Iris pigment epithelial cell (primary cell): Measurements from ENCODE around the gene SPECC1.
A peak's percentile ranks its signal among the peaks of the same experiment; 100 is the strongest.
"Not testable (repeated sequence)": the region's sequence is repeated elsewhere in the genome, so short reads cannot be mapped to it uniquely, and the experiment has no call there.

Source experiments
- DNase-seq: peaks from one replicate; pipeline ENCODE4 v3.0.0-alpha.2; 2011; ENCODE audit warnings: low read depth

Gene SPECC1

DNA sequence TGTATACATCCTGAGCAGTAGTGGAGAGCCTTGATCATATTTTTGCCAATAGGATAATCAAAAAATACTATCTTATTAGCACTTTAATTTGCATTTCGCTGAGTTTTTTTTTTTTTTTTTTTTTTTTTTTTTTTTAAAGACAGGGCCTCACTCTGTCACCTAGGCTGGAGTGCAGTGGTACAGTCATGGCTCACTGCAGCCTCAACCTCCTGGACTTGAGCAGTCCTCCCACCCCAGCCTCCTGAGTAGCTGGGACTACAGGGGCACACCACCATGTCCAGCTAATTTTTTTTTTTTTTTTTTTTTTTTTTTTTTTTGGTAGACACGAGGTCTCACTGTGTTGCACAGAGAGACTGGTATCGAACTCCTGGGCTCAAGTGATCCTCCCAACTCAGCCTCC is 230.6 kb downstream of the SPECC1 start:
- DNase-seq = not testable (repeated sequence)

DNA sequence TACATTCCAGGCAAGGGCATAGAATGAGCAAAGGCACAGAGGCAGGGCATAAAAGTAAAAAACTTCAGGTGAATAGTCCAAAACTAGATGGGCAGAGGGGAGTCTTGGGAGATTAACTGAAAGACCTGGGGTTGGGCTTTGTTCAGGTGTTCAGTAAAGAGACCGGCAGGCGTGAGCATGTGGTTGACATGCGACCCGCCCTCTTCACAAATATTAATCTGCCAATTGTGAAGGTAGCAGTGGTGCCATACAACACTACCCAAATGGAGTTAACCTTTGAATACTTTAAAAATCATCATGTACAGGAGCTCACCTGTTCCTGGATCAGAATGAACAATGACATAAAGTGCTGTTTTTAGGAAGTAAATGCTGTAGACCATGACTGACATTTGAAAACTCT is 232.7 kb downstream of the SPECC1 start:
- no peak for DNase-seq

DNA sequence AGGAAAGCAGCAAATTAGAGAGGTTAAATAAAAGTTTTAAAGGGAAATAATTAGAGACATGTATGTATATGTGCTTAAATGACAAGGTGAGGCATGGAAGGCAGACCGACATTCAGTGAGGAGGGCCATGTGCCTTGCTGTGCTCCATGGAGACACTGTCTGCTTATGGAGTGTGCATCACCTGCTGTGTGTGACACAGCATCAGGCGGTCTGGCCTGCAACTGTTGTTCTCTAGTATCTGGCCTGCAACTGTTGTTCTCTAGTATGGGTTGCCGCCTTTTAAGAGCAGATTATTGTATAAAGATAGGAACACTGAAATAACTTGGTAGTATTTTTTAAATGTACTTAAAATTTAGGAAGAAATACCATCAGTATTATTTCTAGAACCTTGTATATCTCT is 233.1 kb downstream of the SPECC1 start:
- no peak for DNase-seq

DNA sequence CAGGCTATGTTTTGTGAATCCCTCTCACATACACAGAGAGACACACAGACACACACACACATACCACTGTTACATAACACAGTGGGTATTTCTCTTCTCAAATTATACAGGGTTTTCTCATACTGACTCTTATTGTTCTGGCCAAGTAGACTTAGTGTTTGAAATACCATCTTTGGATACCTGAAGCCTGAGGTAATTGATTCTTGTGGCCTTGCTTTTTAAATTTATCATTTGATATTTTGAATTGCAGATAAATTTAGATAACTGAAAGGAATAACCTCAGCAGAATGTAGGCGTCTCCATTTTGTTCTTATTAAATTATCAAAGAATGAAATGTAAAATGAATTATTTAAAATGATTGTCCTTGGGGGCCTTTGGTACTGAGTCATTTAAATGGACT is 234.4 kb downstream of the SPECC1 start:
- no peak for DNase-seq

DNA sequence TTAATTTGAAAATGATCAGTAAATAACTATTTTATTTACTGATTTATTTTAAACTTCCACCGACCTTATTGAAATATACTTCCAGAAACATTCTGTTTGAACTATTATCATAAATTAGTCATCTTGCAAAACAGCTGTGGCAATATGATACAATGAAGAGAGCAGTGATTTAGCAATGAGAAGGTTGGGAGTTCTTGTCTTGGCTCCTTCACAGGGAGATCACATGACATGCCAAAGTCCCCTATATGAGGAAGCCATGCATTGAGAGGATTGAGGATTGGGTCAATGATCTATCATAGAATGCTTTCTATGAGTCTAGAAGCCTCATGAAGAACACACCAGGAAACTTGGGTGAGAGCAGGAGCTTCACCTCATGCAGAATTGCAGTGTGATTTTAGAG is 235.5 kb downstream of the SPECC1 start:
- DNase-seq = no peak

DNA sequence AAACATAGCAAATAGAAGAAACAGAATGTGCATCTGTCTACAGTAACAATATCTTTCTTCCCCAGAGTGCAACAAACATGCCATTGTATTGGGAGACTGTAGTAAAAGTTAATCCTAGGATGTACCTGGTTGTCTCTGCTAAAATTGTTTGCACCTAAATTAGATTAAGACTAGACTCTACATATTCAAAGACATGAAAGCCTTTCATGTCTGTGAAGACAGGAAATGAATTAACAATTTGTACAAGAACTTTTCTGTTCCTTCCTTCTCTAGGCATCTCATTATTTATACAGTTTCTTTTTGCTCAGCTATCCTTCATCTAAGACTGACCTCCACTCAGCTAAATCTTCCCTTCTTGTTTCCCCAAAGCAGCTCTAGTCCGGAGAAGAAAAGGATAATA is 237.5 kb downstream of the SPECC1 start:
- DNase-seq = no peak

DNA sequence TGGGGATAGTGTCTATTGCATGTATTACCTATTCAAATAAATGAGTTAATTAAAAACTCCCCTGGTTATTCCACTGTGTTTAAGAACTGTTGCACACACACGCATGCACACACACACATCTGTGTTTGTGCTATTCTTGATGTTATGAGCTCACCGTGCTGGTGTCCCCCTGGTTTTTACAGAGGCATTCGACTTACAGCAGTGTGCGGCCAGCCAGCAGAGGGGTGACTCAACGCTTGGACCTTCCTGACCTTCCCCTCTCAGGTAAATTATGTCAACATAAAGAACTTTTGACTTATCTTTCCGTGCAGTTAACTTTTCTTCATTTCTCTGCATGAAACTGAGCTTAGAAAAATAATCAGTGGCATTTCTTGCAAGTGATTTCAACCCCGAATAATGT is 244.2 kb downstream of the SPECC1 start:
- DNase-seq = peak; percentile 12

DNA sequence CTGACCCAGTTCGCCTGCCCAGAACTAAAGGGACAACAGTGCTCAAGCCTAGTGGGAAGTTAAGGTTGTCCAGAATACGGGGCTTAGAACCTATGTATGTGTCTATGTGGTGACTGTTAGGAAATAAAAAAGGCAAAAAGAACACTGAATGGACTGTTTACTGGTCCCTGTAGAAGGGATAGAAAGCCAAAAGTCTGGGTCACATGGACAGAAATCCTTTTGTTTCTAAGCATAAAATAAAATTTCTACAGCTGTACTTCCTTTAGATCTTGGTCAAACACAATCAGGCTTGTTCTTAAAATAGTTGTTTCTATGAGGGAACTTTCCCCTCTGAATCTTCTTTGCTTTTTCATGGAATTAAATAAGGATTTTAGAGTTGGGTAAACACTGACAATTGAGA is 245.4 kb downstream of the SPECC1 start:
- no peak for DNase-seq

DNA sequence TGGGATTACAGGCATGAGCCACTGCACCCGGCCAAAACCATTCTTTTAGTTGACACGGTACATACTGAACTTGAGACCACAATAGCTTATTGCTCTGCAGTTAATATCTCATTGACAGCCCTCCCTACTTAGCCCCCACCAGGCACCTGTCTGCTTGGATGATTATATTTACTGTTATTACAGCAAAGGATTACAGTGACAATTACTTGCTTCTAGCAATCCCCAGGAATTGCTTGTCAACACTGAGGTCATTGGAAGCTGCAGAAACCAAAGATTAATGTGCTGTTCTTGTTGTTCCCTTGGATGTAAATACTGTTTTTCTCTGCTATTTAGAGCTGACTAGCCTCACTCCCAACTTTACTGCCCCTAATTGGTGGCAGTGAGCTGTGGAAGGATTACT is 247.0 kb downstream of the SPECC1 start:
- no peak for DNase-seq

DNA sequence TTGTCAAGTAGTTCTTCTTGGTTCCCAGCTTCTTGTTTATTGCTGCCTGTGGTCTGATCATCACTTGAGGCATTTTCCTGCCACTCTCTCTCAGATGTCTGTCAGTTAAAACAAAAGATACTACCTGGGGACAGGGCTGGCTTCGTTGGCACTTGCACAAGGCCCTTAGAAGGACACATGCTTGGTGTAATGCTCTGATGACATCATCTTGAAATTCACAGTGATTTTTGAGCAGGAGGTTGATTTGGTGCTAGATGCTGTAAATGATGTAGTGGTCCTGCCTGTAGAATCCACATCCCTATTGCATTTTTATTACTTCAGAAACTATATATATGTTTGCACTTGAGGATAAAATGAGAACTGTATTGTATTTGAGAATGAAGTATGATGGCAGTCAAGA is 247.8 kb downstream of the SPECC1 start:
- DNase-seq = no peak

DNA sequence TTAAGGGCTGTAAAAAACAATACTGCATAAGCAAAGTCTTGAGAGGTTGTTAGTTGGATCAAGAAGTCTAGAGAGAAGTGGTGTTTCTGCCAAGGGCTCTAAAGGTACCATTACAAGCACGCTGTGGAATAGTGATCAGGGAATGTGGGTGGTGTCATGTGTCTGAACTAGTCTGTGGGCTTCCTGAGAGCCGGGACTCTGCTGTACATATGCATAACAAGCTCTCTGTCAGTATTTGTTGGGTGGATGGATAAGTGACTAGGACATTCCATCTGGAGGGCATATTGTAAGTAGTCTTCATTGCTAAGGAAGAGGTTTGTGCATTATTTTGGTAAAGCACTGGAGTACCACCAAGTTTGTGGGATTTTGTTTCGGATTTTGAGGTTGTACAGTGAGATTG is 248.6 kb downstream of the SPECC1 start:
- no peak for DNase-seq

DNA sequence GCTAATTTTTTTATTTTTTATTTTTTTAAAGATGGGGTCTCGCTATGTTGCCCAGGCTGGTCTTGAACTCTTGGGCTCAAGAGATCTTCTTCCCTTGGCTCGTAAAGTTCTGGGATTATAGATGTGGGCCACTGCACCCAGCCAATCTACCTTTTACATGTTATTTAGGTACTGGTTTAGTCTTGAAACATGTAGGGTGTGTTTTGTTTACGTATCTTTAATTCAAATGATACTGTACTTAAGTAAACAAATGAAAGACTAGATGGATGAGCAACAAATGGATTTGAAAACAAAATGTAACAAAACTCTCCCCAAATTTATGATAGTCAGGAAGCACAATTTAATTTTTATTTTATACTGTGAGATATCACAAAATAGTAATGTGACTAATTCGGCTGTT is 250.5 kb downstream of the SPECC1 start:
- DNase-seq = no peak

DNA sequence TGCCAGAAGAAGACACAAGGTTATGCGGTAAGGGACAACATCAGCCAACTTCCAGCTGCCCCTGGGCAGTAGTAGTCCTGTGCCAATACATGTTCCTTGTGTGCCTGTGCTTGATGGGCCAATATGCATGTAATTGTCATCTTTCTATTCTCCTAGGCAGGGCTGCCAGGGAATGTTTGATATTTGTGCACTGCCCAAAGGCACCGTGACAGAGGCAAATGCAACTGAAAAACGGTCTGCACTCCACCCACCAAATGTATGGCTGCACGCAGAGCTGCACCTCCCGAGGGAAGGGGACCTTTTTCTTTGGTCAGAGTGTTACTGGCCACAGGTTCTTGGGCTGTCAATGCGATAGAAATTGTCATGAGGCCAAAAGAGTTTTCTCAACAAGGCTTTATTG is 251.1 kb downstream of the SPECC1 start:
- DNase-seq = no peak

DNA sequence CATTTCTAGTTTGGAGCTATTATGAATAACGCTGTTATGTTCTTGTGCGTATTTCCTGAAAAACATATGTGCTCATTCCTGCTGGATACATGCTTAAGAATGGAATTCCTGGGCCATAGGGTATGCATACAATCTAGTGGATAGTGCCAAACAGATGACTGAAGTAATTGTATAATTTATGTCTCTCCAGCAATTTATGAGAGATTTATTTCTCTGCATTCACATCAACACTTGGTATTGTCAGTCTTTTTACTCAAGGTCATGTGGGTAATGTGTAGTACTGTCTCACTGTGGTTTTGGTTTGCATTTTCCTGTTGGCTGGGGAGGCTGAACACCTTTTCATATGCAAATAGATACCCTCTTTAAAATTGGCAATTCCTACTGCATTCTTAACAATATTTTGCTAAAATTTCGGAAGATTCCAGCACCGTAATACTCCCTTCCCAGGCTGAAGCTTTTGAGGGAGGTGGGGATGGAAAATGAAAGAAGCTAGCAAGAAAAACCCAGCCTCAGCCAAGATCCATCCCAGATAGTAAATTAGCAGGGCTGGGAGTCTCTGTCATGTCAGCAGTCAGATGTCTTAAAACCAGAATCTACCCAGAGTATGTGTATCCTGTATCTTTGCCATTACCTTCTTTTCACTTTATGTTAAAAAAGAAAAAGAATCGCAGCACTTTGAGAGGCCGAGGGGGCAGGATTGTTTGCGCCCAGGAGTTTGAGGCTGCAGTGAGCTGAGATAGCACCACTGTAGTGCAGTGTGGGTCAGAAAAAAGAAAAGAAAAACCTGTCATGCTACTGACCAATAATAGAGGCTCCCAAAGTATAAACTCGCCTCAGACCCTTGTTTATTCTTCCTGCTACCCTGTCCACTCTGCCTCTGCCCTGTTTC is 253.3 kb downstream of the SPECC1 start:
- no peak for DNase-seq

DNA sequence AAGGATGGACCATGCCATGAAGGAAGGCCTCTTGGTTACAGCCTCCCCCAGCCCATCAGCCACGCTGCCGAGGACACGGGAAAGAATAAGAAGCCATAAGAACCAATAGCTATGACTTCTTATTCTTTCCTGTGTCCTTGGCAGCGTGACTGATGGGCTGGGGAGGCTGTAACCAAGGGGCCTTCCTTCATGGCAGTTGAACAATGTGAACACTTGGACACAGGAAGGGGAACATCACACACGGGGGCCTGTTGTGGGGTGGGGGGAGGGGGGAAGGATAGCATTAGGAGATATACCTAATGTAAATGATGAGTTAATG is 253.9 kb downstream of the SPECC1 start:
- DNase-seq = not testable (repeated sequence)

DNA sequence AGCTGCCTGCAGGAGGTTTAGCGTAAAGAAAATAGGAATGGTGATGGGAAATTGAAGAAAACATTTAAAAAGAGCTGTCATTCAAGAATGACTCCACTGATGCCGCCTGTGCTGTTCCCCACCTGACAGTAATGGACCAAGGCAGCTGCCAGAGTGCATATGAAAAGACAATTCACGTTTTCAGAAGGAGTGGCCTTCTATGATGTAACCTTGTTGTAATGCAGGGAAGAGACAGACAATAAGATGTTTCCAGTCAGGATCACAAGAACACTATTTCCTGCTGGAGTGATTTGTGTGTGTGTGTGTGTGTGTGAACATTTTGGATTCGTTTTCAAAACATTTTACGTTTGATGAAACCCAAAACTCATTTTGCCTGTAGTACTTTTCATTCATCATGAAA is 254.4 kb downstream of the SPECC1 start:
- DNase-seq = peak; percentile 17

DNA sequence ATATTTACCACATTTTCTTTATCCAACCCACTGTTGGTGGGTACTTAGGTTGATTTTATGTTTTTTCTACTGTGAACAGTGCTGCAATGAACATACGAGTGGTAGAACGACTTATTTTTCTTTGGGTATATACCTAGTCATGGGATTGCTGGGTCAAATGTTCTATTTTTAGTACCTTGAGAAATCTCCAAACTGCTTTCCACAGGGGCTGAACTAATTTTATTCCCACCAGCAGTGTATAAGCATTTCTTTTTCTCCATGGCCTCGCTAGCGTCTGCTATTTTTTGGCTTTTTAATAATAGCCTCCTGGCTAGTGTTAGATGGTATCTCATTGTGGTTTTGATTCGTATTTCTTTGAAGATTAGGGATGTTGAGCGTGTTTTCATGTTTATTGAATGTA is 255.8 kb downstream of the SPECC1 start:
- DNase-seq = no peak

DNA sequence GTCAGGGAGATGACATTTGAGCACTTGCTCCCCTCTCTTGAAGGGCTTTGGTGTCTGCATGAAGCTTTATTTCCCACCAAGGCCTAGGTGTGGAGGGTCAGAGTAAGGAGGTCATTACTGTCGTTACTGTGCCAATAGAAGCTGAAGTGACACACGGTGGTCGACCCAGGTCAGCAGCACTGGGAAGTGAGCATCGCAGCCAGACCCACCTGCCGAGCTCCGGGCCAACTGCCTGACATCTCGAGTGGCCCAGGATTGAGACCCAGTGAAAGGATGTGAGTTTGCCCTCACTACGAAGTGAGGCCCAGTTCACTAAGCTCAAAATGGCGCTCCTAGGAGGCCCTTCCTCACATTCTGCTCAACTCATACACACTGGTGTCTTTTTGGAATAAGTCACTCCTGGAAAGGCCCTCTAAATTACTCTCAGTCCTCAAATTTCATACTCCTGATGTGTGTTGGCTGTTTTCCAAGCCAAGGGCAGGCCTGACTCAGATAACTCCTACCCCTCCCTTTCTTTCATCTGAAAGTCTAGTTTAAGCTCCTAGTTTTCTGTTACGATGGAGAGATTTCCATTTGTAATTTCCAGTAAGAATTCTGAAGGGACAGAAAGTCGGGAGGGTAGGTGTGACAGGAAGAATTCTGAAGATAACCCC is 257.8 kb downstream of the SPECC1 start:
- DNase-seq = peak; percentile 63

DNA sequence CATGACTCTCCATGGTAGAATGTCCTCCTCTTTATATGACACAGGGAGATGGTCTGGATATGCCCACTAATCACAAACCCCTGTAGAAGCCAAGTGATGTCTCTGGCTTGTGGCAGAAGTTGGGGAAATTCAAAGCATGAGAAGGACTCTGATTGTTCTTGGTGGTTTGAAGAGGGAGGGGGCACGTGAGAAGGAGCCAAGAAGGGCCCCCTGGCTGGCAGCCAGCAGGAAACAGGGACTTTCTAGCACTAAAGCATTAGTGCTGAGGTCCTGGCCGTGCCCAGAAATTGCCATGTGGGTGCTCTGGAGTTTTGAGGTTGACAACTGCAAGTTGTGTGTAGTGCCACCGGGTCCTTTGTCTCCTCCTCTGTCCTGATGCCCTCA is 258.3 kb downstream of the SPECC1 start:
- DNase-seq = no peak

DNA sequence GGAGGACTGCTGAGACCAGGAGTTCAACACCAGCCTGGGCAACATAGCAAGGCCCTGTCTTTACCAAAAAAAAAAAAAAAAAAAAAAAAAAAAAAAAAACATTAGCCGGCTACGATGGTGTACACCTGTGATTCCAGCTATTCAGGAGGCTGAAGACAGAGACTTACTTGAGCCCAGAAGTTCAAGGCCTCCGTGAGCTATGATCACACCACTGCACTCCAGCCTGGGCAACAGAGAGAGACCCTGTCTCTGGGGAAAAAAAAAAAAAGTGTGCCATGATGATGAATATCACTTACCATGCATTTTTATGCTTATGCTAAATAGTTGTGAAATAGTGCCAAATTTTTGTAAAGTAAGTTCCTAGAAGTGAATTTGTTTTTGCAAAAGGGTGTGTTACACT is 261.2 kb downstream of the SPECC1 start:
- DNase-seq = no peak

DNA sequence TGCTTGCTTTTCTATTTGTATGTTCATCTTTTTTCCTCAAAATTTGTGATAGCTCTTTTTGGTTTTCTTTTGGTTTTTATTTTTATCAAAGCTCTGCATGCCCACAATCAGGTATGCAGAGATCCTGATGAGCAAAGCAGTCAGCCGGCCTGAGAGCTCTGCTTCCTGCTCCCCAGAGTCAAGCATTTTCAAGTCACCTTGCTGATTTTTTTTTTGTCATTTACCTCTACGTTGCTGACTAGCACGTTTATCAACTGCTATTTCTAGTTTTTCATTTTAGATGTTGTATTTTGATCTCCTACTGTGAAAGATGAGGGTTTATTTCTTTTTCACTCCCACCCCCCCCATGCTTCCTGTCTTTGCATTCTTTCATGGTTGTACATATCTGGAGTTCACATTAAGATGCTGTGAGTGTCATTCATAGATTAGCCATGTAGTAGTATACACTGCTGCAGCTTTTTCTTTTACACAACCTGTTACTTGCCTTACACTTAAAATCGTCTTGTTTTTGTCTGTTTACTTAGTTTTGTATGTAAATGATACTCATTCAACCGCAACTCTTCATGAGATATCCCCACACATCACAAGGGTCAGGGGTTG is 262.0 kb downstream of the SPECC1 start:
- DNase-seq = no peak

DNA sequence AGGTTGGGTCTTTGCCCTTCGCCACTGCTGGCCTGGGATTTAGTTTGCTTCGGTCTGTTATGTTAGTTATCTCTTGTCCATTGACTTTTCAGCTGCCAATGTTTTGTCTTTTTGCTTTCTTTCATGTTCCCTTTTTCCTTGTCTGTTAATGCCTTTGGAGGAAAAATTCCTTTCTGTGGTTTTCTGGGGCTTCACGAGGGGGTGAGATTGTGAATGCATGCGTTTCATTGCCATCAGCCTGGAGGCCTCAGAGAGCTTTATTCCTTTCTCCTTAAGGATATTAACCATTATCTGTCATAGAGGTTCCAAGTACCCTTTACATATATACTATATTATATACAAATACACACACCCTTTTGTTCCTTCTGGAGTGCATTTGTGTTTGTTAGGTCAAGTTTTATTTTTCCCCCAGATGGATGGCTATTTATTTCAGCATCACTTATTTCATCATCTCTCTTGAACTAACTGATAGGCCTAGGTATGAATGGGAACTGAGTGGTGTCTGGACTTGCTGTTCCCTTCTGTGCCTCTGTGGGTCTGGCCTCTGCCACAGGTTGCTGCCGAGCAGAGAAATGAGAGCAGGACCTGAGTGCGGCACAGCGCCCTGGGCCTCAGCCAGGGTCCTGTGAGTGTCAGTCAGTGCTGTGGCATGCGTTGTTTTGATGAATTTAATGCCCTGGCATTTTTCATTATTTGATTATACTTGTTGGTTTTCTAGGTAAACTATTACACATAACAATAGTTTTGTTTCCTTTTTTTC is 264.8 kb downstream of the SPECC1 start:
- no peak for DNase-seq

DNA sequence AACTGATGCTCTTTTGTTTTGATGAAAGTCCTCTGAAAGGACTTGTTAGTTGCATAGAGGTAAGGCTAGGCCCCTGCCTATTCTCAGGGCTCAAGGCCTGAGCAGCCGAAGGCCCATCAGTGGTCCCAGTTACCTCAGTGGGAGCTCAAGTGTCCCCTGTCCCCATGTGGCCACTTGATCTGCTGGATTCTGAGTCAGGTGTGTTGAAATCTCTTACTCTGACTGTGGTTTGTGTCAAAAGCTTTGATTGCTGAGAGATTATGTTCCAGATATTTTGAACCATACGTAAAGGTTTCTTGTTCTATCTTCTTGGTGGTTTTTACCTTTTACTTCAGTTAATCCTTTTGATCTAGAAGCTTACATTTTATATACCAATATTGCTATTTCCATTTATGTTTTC is 266.5 kb downstream of the SPECC1 start:
- no peak for DNase-seq
